GM19328 (cell line): ENCODE measurements around the gene TIMM10B.

Source experiments
- ATAC-seq: cut with Tn5 transposase; IDR thresholded peaks from one replicate; pipeline ENCODE4 v1.9.1; 2021; ENCODE audit warnings: mild to moderate bottlenecking, moderate library complexity; ENCODE audit not compliant: unreplicated experiment

Gene TIMM10B, protein sequence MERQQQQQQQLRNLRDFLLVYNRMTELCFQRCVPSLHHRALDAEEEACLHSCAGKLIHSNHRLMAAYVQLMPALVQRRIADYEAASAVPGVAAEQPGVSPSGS

DNA sequence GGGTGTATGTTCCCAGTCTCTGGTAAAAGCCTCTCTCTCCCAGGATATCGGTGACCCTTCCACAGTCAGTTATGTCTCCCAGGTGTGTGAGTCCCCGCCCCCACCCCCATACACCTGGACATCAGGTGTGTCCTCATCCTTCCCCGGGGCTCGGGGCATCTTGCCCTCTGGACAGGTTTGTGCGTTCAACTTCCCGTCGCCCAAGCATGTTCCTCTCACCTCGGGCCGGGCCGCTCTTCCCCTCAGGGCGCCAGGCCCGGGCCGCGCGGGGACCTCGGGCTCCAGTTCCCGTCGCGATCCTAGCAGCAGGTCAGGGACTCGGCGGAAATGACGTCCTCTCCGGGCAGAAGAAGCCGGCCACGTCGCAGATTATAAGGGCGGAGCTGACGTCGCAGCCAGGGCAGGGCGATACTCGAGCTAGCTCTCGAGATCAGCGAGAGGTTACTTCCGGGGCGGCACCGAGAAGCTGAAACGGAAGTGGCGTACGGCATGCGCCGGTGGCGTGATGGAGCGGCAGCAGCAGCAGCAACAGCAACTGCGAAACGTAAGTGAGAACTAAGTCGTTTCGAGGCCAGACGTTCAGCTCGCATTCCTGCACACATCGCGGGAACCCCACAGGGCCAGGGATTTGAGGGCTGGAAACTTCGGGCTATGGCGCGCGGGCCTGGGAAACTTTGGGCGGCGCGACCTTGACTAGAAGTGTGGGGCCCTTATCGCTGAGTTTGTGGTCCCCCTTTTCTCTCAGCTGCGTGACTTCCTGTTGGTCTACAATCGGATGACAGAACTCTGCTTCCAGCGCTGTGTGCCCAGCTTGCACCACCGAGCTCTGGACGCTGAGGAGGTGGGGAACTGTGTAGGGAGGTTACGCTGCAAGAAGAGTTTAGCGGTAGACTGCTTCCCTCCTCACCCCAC, at the start of gene TIMM10B, which contains the start of gene ARFIP2:
TSS of gene TIMM10B (plus strand) at position 490 of the 912 bp plus-strand sequence. CDS start at position 506, 16 bp downstream.
TSS of gene ARFIP2 (minus strand) at position 320 of the 912 bp plus-strand sequence. CDS start 910 bp downstream, outside the sequence.
- ATAC-seq = peak; percentile 99

DNA sequence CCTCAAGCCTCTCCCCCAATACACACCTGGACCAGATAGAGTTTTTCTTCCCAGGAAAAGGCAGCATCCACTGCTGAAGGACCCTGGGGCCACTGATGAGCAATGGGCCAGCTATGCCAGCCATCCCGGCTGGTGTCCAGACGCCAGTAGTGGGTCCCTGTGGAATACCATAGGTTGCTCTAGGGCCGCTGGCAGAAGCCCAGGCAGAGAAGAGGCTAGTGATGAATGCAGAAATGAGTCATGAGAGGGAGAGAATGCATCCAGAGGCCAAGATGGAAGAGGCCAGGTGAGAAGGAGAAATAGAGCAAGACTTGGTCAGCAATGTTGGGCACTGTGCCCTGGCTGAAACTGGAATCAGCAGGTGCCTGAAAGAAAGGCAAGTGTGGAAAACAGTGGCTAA, 49.4 kb upstream of the TIMM10B start:
- no peak for ATAC-seq

DNA sequence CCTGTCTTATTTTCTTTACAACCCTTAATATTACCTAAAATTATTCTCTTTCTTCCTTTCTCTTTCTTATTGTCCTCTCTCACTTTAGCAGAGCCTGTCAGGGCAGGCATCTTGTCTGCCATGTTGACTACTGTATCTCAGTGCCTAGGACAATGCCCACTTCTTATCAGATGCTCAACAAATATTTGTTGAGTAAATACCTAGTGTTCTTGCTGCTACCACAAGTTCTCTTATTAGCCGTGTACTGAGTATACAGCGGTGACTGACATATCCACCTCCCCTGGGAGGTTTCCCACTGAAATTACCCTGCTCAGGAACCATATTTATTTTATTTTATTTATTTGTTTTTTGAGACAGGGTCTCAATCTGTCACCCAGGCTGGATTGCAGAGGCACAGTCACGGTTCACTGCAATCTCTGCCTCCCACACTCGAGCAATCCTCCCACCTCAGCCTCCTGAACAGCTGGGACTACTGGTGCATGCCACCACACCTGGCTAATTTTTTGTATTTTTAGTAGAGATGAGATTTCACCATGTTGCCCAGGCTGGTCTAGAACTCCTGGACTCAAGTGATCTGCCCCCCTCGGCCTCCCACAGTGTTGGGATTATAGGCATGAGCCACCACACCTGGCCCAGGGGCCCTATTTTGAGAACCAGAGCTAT, 47.2 kb upstream of the TIMM10B start:
- ATAC-seq = peak; percentile 44

DNA sequence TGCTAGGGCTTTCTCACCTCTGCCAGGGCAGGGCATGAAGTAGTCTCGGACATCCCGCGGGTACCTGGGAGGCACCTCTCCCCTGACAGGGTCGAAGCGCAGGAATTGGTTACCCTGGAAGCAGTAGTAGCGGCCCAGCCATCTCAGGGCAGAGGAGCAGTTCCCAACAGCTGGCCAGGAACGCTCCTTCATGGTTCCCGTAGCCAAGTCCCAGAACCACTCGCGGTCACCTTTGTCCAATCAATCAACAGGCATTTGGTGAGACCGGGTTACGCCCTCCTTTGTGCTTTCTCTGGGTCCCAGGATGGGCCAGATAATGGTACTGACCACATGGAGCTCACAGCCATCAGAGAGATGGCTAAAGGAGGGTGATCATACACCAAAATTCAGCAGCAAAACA, 43.9 kb upstream of the TIMM10B start:
- ATAC-seq = no peak

DNA sequence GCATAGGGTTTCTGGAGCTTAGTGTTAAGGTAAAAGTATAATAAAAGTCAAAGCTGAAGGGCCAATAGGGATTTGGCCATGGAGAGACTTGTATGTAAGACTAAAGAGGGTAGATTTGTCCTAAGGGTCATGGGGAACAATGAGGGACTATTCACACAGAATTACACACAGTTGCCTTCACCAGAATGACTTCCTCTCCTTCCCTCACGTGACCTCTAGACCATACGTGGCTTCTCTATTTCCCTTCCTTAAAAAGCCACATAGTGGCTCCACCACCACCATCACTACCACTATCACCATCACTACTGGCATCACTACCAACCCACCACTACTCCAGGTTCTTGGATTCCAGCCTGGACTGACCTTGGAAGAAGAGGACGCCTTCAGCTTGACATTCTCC, 43.3 kb upstream of the TIMM10B start:
- no peak for ATAC-seq

DNA sequence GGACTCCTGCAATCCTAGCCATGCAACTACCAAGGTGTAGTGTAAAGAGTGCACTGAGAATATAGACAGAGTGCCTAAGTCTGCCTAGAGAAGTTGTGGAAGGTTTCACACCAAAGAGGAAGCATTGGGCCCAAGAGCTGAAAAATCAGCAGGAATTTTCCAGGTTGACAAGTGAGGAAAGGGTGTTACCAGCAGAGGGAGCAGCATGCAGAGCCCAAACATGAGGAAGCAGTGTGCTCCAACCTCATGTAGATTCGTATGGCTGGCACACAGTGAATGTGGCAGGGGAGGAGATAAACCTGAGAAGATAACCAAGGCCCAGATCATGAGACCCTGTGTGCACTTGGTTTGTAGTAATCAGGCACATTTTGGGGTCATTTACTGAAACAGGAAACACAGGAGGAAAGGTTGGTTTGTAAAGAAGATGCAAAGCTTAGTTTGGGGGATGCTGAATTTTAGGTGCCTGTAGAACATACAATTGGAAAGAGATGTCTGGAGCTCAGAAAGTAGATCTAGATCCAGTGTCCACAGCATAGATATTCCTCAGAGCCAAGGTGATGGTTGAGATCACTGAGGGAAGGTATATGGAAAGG, 42.2 kb upstream of the TIMM10B start:
- no peak for ATAC-seq

DNA sequence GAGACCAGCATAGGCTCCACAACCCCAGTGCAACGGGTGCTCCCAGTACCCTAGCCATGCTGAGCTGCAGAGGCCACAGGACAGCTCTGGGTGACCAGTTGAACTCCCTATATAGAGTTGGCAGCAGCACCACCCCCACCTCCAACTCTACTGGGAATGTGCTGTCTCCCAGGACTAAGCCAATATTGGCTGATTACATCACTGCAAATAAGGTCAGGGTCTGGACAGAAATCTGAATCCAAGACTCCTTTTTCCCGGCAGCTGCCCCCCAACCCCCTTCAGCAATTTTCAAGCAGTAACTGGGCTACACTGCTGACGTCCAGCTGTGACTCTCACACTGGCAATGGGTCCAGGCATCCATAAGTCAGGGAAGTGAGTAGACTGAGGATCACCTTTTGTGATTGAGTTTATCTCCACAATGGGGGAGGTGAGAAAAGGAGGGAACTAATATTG, 40.4 kb upstream of the TIMM10B start, which contains the start of gene HPX:
TSS of gene HPX (minus strand) at position 82 of the 453 bp plus-strand sequence. CDS start at position 58, 24 bp downstream.
- no peak for ATAC-seq

DNA sequence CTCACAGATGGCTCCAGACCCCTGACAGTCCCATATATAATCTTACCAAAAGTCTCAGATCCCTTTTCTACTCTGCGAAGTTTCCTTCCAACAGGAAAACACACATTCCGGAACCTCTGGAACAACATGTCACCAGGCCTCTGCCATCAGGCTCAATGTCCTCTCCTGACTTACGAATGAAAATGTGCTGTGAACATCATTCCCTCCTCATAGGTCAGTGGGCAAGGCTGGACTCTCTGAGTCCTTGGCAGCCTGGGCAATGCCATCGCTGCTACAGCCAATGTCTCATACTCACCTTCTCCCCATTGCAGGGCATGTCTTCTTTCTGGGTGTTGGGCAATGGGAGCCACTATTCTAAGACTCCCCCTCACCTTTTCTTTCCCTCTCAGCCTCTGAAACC, 38.9 kb upstream of the TIMM10B start:
- no peak for ATAC-seq

DNA sequence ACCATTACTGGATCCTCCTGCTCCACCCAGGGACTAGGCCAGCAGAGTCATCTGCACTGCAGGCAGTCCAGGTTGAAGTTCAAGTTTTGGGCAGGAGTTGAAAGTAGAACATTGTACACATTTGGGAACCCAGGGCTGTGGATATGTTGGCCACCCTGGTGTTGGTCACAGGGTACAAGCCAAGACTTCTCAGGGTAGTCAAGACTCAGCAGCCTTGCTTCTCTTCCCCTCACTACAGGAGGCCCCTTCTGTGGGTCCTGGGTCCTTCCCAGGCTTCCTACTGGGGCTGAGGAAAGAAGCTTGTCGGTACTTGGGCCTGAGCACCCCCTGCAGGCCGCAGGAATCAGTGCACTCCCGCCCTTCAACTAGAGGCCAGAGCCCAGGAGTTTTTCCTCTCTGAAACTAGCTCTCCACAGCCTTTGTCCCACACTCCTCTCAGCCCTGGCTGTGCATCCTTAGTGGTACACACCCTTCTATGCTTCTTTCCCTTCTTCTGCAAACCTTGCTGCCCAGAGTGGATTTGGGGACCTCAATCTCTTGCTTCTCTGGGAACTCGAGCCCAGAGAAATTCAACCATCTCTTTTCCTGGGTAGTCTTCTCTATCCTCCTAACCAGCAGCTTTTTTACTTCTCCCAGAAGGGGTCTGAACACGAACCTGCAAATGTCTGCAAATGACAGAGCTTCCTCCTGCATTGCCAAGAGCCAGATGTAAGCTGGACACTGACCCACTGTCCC, 37.9 kb upstream of the TIMM10B start:
- peak; percentile 77 for ATAC-seq

DNA sequence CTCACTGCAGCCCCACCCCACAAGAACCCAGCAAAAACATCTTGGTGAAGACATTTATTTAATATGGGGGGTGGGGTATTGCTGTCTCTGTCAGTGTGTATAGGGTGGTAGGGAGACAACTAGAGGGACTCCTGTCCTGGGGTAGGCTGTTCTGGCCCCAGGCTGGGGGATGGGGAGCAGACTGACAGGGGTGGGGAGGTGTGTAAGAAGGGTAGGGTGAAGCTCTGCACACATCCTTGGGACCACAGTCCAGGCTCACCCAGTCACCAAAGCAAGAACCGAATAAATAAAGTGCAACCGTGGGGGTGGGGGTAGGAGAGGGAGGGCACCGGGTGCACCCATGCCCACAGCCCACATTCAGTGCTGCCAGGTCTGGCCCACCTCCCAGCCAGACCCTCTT, 32.7 kb upstream of the TIMM10B start:
- ATAC-seq = no peak

DNA sequence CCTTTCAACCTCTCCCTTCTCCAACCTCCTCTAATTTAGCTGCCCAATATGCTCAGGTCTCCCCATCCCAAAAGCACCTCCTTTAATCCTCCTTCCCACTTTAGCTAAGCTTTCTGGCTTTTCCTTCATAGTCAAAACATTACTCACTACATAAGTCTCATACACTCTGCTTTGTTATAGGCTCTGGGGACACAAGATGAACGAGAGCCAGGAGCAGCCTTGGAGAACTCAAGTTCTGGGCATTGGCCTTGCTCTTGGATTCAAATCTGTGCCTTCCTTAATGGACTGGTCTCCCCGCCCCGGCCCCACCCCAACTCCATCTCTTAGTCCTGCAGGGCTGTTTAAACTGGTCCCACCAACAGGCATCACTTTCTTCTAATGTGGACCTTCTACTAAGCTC, 29.1 kb upstream of the TIMM10B start:
- no peak for ATAC-seq

DNA sequence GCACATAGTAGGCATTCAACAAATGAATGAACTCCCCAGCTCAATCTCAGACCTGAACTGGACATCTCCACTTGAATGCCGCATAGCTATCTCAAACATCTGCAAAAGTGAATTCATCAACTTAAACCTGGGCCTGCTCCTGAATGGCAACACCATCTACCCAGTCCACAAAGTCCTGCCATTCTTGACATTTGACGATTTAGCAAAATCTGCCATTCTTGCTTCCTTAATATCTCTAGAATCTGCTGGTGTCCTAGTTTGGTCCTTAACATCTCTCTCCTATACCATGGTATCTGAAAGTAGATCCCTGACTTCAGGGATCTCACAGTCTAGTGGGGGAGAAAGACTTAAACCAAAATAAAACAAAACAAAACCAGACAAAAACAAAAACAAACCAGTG, 28.1 kb upstream of the TIMM10B start:
- no peak for ATAC-seq

DNA sequence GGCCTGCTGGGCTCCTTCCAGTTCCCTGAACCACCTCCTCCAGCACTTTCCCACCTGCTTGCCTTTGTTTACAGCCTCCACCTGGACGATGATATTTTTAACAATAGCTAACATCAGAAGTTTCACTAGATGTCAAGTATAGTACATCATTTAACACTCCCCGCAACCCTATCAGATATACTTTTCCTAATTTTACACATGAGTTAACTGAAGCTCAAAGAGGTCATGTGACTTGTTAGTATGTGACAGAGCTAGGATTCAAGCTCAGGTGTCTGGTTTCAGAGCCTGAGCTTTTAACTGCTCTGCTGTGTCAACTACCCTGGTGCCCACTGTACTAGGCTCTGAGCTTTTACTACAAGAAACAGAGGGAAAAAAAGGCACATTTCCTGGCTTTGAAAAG, 26.2 kb upstream of the TIMM10B start:
- ATAC-seq = no peak

DNA sequence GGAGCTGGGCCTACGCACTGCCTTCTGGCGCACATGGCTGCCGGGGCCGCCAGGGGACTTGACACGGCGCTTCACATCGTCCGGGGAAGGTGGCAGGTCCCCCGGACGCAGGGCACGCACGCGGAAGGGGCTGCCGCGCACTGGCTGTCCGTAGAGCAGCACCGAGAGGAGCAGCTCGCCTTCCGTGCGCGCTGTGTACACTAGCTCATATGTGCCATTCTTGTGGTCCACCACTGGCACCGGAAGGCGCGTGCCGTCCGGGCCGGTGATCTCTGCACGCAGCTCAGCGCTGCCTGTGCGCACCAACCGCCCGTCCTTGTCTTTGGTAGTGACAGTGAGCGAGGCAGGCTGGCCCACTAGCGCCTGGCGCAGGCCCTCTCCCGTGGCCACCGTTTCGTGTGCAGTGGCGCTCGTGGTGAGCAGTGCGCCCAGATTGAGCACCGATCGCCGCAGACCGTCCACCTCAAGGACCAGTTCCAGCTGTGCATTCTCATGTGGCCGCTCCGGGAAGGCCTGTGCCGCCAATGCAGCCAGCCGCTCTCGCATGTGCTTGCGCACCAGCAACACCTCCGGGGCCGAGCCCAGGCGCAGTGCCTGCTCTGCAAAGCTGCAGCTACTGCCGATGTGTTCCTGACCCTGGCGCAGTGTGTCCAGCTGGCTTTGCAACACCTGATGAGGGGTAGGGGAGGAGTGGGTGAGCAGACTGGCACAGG, 24.8 kb upstream of the TIMM10B start:
- no peak for ATAC-seq

DNA sequence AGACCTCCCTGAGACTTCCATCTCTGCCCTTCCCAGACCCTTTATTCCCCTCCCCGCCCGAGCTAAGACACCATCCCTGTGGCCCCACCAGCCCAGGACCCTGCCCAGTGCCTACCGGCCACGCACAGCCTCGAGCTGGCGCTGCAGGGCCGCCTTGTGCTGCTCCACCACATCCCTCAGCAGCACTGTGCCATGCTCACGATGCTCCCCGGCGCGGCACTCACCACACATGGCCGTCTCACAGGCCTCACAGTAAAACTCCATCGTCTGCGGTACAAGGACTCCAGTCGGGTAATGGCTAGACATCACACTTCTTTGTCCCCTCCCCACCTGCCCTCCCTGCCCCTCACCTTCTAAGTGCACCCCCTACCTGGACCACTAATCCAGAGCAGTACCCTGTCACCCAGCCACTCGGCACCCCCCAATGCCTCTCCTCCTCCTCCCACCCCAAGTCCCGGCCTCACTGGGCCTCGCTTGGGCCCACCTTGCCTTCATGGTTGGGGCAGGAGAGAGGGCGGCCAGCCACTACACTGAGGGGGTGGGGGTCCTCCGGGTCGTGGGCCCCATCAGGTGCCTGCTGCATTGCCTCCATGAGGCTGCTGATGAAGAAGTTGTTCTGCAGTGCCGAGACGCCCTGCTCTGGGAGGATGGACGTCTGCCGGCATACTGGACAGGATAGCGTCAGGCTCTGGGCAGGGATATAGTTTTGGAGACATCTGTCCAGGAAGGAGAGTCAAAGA, 23.6 kb upstream of the TIMM10B start:
- no peak for ATAC-seq

DNA sequence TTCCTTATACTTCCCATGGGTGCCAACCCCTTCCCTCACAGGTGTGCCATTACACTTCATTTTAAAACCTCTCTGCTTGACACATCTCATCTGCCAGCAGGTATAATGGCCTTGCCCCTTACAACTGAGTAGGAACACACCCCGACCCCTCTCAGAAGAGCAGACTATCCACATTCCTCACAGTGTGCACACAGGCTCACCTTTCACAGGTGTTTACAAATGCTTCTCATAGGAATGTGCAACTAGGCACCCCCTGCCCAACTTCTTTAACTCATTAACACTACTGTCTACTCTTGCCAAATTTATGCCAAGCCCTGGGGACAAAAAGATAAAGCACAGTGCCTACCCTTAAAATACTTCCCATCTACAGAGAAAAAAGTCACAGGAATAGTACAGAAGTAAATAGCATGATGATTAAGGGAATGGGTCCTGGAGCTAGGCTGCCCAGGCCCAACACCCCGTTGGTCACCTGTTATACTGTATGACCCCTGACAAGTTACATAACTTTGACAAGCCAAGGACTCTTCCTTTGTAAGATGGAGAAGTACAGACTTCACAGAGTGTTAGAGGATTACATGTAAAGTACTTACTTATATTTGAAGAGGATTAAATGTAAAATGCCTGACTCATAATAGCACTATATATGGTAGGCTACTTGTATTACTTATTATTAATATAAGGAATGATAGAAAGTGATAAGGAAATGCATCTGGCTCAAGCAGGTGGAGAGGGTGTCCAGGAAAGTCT, 22.8 kb upstream of the TIMM10B start:
- no peak for ATAC-seq

DNA sequence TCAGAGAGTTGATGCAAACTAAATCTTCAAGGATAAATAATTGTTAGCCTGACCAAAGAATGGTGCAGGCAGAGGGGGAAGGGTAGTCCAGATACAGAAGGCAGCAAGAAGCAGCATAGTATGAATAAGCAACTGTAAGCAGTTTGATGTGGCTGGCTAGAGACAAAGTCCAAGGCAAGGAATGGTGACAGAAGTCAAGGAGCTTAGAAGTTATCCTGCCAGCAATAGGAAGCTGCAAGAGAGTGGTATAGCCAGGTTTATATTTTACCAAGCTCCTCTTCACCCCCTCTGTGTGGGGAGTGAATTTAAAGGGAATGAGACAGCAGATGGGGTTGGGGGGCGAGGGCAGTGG, 22.2 kb upstream of the TIMM10B start:
- no peak for ATAC-seq

DNA sequence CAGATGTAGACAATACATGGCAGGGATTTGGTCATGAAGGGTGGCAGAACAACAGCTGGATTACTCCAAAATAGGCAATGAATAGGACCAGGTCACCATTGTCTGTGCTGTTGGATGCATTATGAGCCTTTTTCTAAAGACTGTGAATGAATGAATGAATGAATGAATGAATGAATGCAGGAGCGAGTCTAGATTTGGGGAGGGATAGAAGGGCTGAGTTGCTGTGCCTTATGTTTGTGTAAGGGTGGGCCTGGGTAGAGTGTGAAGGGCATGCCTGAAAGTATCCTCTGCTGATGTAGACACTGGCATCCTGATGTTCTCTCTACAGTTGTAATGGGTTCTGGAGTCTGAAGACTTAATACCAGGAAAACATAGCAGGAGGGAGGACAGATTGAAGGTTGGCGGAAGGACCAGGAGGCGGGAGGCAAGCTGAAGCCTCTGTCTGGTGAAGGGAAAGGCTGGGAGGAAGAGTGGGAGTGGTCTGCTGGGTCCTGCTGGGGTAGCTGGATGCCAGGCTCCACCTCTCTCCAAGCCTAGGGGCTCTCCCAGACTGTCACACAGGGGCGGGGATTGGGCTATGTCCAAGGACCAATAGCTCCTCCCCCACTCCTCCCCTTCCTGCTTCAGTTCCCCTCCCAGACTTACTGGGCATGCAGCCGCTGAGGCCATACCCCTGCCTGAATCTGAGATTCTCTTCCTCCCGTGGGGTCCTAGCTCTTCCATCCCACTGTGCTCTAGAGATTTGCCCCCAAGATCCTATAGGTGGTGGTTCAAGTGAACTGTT, 12.4 kb upstream of the TIMM10B start:
- no peak for ATAC-seq
